ENCODE data around the gene SRRM1. TPM values are rescaled to one million over a fixed set of nuclear protein-coding genes. Genes with fewer than 3 reads are reported as not detected.
"Not testable (repeated sequence)": the region's sequence is repeated elsewhere in the genome, so short reads cannot be mapped to it uniquely, and the experiment has no call there.

Gene SRRM1
- total RNA-seq, 1 donor from 2014 or later, result 93.0 TPM

DNA sequence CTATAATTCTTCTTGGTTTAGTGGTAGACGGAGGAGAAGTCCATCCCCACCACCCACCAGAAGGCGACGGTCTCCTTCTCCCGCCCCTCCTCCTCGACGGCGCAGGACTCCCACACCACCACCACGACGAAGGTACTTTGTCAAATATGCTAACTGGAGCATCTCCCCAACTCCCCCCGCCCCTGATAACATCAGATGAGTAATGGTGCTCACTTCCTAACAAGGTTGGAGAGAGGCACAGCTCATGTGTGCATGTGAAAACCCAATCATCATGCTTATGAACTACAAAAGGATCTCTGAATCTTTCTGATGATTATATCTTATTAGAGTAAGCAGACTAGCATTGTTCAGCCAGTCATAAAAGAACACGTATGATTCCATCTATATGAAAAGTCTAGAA is 23.7 kb downstream of the SRRM1 start:
- Mint-ChIP-seq H3K36me3 (ENCODE audit: low read depth) (peaks cover 44% of the 10 kb centered on the region), H3K9me3 (ENCODE audit: low read depth) (no peaks in the 10 kb centered on the region), H3K4me3 (ENCODE audit: unreplicated experiment) (no peak overlapping the region), H3K27me3 (ENCODE audit: low read depth) (no peaks in the 10 kb centered on the region), H3K4me1 (ENCODE audit: low read depth) (no peaks in the 10 kb centered on the region), H3K27ac (ENCODE audit: unreplicated experiment) (no peak overlapping the region)
- DNase-seq (ENCODE audit: low spot score), result no peak
- TF ChIP-seq, protein P1, sequence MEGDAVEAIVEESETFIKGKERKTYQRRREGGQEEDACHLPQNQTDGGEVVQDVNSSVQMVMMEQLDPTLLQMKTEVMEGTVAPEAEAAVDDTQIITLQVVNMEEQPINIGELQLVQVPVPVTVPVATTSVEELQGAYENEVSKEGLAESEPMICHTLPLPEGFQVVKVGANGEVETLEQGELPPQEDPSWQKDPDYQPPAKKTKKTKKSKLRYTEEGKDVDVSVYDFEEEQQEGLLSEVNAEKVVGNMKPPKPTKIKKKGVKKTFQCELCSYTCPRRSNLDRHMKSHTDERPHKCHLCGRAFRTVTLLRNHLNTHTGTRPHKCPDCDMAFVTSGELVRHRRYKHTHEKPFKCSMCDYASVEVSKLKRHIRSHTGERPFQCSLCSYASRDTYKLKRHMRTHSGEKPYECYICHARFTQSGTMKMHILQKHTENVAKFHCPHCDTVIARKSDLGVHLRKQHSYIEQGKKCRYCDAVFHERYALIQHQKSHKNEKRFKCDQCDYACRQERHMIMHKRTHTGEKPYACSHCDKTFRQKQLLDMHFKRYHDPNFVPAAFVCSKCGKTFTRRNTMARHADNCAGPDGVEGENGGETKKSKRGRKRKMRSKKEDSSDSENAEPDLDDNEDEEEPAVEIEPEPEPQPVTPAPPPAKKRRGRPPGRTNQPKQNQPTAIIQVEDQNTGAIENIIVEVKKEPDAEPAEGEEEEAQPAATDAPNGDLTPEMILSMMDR (IDR thresholded peaks at IDR 0.05), result no peak

DNA sequence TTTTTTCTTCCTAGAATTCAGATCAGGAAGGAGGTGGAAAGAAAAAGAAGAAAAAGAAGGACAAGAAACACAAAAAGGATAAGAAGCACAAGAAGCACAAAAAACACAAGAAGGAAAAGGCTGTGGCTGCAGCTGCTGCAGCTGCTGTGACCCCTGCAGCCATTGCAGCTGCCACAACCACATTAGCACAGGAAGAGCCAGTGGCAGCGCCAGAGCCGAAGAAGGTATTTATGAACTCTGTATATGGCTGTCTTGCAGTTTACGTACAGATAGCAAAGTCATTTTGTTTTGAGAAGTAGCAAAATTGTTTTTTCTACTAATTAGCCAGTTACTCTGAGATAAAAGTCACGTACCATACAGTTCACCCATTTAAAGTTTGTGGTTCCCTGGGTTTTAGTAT is 28.3 kb downstream of the SRRM1 start:
- H3K4me1 Mint-ChIP-seq (ENCODE audit: low read depth), result peaks cover 17% of the 10 kb centered on the region
- H3K27ac Mint-ChIP-seq (ENCODE audit: unreplicated experiment); H3K27me3 Mint-ChIP-seq (ENCODE audit: low read depth); DNase-seq (ENCODE audit: low spot score); H3K9me3 Mint-ChIP-seq (ENCODE audit: low read depth); H3K4me3 Mint-ChIP-seq (ENCODE audit: unreplicated experiment): not testable (repeated sequence)
- H3K36me3 Mint-ChIP-seq (ENCODE audit: low read depth), result peaks cover 41% of the 10 kb centered on the region

DNA sequence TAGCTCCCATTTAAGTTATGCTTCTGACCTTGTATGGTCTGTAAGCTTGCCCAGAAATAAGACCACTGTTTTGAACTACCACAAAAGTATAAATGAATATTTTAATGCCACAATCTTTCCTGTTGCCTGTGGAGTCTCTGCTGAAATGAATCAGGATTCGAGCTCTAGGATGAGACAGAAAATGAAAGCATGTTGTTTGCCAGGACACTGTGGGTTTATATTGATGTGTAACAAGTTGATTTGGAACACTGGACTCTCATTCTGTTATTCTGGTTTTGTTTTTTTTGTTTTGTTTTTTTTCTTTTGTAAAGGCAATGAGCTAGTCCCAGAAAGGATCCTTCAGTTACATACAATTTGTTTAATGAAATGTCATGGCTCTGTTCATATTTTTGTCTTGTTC is 29.6 kb downstream of the SRRM1 start:
- not testable (repeated sequence) for H3K4me3 Mint-ChIP-seq (ENCODE audit: unreplicated experiment)
- peaks cover 41% of the 10 kb centered on the region for H3K36me3 Mint-ChIP-seq (ENCODE audit: low read depth)
- H3K27ac Mint-ChIP-seq (ENCODE audit: unreplicated experiment), result peak overlapping the region; percentile 77

DNA sequence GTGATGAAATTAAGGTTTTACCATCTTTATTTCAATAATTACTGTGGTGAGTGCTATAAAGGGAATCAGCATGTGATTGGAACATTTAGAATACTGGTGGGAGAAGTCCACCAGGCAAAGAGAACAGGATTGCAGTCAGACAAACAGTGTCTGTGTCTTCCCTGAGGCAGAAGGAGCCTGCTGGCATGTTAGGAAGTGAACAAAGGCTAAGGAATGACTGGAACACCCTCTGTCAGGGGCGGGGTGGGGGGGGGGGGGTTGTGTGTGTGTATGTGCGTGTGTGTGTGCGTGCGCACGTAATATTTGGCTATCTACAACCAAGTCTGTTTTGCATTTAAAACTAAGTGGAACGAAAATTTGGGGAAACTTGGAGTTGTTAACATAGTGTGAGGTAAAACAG is 30.2 kb downstream of the SRRM1 start:
- Mint-ChIP-seq H3K9me3 (ENCODE audit: low read depth) (peaks cover 4% of the 10 kb centered on the region), H3K36me3 (ENCODE audit: low read depth) (peaks cover 39% of the 10 kb centered on the region), H3K4me1 (ENCODE audit: low read depth) (peaks cover 17% of the 10 kb centered on the region), H3K27me3 (ENCODE audit: low read depth) (no peaks in the 10 kb centered on the region), H3K27ac (ENCODE audit: unreplicated experiment) (peak overlapping the region; percentile 75), H3K4me3 (ENCODE audit: unreplicated experiment) (no peak overlapping the region)
- no peak for DNase-seq (ENCODE audit: low spot score)
- TF ChIP-seq, protein P1 (IDR thresholded peaks at IDR 0.05), result no peak

More for the DNA sequence above, 29.6 kb downstream of the SRRM1 start:
- DNase-seq (ENCODE audit: low spot score); H3K9me3 Mint-ChIP-seq (ENCODE audit: low read depth); H3K27me3 Mint-ChIP-seq (ENCODE audit: low read depth): not testable (repeated sequence)
- H3K4me1 Mint-ChIP-seq (ENCODE audit: low read depth), result peaks cover 17% of the 10 kb centered on the region

DNA sequence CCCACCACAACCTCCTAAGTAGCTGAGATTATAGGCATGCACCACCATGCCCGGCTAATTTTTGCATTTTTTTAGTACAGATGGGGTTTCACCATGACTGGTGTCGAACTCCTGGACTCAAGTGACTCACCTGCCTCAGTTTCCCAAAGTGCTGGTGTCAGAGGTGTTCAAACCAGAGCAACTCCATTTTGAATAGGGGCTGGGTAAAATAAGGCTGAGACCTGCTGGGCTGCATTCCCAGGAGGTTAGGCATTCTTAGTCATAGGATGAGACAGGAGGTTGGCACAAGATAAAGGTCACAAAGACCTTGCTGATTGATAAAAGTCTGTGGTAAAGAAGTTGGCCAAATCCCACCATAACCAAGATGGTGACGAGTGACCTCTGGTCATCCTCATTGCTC is 35.3 kb downstream of the SRRM1 start:
- not testable (repeated sequence) for H3K27ac Mint-ChIP-seq (ENCODE audit: unreplicated experiment); H3K4me3 Mint-ChIP-seq (ENCODE audit: unreplicated experiment); H3K27me3 Mint-ChIP-seq (ENCODE audit: low read depth); H3K9me3 Mint-ChIP-seq (ENCODE audit: low read depth); DNase-seq (ENCODE audit: low spot score); H3K4me1 Mint-ChIP-seq (ENCODE audit: low read depth)
- H3K36me3 Mint-ChIP-seq (ENCODE audit: low read depth), result peaks cover 13% of the 10 kb centered on the region

DNA sequence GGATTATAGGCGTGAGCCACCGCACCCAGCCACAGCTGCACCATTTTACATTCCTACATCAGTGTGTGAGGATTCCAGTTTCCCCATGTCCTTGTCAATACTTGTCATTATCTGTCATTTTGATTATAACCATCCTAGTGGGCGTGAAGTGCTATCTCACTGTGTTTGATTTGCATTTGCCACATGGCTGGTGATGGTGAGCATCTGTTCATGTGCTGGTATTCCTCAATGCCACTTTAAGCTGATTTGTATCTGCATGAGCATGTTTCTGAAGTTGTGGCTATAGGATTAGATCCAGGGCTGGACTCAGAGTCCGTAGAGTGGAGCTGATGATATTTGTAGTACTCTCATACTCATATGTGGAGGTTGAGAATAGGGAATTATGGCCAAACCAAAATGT is 36.6 kb downstream of the SRRM1 start:
- H3K27me3 Mint-ChIP-seq (ENCODE audit: low read depth), result no peaks in the 10 kb centered on the region
- peaks cover 11% of the 10 kb centered on the region for H3K36me3 Mint-ChIP-seq (ENCODE audit: low read depth)
- peaks cover 4% of the 10 kb centered on the region for H3K9me3 Mint-ChIP-seq (ENCODE audit: low read depth)
- no peak for DNase-seq (ENCODE audit: low spot score)
- peaks cover 12% of the 10 kb centered on the region for H3K4me1 Mint-ChIP-seq (ENCODE audit: low read depth)
- TF ChIP-seq, protein P1 (IDR thresholded peaks at IDR 0.05), result no peak
- no peak overlapping the region for H3K4me3 Mint-ChIP-seq (ENCODE audit: unreplicated experiment)
- no peak overlapping the region for H3K27ac Mint-ChIP-seq (ENCODE audit: unreplicated experiment)

DNA sequence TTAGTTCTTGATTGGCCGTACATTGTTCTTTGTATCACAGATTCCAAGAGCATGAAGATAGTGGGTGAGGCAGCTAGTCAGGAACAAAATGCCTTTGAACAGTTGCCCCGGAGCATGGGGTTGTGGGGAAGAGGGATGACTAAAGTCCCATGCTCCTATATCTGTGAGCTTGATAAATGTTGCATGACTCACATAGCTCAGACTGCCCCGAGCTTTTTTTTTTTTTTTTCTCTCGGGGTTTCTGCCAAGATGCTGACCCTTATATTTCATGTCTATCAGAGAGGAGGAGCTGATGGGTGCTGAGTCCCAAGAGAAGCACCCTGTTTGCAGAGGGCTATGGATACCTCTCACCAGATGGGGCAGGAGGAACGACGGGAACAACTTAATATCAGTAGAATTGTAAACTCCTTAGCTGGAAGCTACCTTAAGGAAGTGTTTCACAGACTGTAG is 40.6 kb downstream of the SRRM1 start:
- TF ChIP-seq, protein P1 (IDR thresholded peaks at IDR 0.05), result no peak
- Mint-ChIP-seq H3K36me3 (ENCODE audit: low read depth) (no peaks in the 10 kb centered on the region), H3K27ac (ENCODE audit: unreplicated experiment) (peak overlapping the region; percentile 90), H3K27me3 (ENCODE audit: low read depth) (no peaks in the 10 kb centered on the region), H3K4me3 (ENCODE audit: unreplicated experiment) (peak overlapping the region; percentile 41), H3K4me1 (ENCODE audit: low read depth) (peaks cover 16% of the 10 kb centered on the region), H3K9me3 (ENCODE audit: low read depth) (no peaks in the 10 kb centered on the region)
- DNase-seq (ENCODE audit: low spot score), result no peak

Data from chondrocyte (in vitro differentiated cells).